ENCODE measurements around the gene PPIL1. TPM values are rescaled to one million over a fixed set of nuclear protein-coding genes. Genes with fewer than 3 reads are reported as not detected.

The PPIL1 gene
- total RNA-seq, 4 donors from 2014 or later = 2.2 to 9.3 (median 7.3) TPM

GRCh38 chr6:36825994-36826393 is 48.6 kb downstream of the PPIL1 start:
- TF ChIP-seq POLR2A (IDR thresholded peaks at IDR 0.05) (no peak), CTCF (IDR thresholded peaks at IDR 0.05) (no peak)
- DNase-seq (ENCODE audit: low spot score in 2 of 2) = no peak
- WGBS, 2 donors = 88 to 92% methylated on average over 8 of the region's 8 CpGs

GRCh38 chr6:36825452-36825851 is 49.2 kb downstream of the PPIL1 start:
- intact Hi-C loops (cut with DNase I; ENCODE audit: low total_unique reads) = no loop called here
- no peak for TF ChIP-seq POLR2A (IDR thresholded peaks at IDR 0.05)
- TF ChIP-seq CTCF (IDR thresholded peaks at IDR 0.05) = no peak
- 94 to 97% methylated on average over 6 of the region's 6 CpGs for WGBS, 2 donors
- no peak overlapping the region for H3K4me3 ChIP-seq (ENCODE audit: low read depth, poor library complexity, severe bottlenecking)
- DNase-seq (ENCODE audit: low spot score in 2 of 2) = no peak

More at GRCh38 chr6:36825994-36826393, 48.6 kb downstream of the PPIL1 start:
- intact Hi-C loops (cut with DNase I; ENCODE audit: low total_unique reads) = no loop called here
- H3K4me3 ChIP-seq (ENCODE audit: low read depth, poor library complexity, severe bottlenecking) = no peak overlapping the region

- WGBS, 2 donors = 64 to 76% methylated on average over 7 of the region's 7 CpGs
- TF ChIP-seq POLR2A (IDR thresholded peaks at IDR 0.05) = no peak
- TF ChIP-seq CTCF (IDR thresholded peaks at IDR 0.05) = no peak
Measured at GRCh38 chr6:36824253-36824652, 50.4 kb downstream of the PPIL1 start.

GRCh38 chr6:36823421-36824096 is 51.0 kb downstream of the PPIL1 start:
- DNase-seq (ENCODE audit: low spot score in 2 of 2) = no peak
- TF ChIP-seq CTCF (IDR thresholded peaks at IDR 0.05) (no peak), POLR2A (IDR thresholded peaks at IDR 0.05) (no peak)
- WGBS, 2 donors = 85 to 86% methylated on average over 12 of the region's 12 CpGs
- no peak overlapping the region for H3K4me3 ChIP-seq (ENCODE audit: low read depth, poor library complexity, severe bottlenecking)
- intact Hi-C loops (cut with DNase I; ENCODE audit: low total_unique reads) = no loop called here

More at GRCh38 chr6:36824253-36824652, 50.4 kb downstream of the PPIL1 start:
- no peak for DNase-seq (ENCODE audit: low spot score in 2 of 2)
- intact Hi-C loops (cut with DNase I; ENCODE audit: low total_unique reads) = no loop called here
- no peak overlapping the region for H3K4me3 ChIP-seq (ENCODE audit: low read depth, poor library complexity, severe bottlenecking)

- H3K4me3 ChIP-seq (ENCODE audit: low read depth, poor library complexity, severe bottlenecking) = no peak overlapping the region
- DNase-seq (ENCODE audit: low spot score in 2 of 2) = no peak
- TF ChIP-seq CTCF (IDR thresholded peaks at IDR 0.05) (no peak), POLR2A (IDR thresholded peaks at IDR 0.05) (no peak)
- 83 to 85% methylated on average over 19 of the region's 19 CpGs for WGBS, 2 donors
- intact Hi-C loops (cut with DNase I; ENCODE audit: low total_unique reads) = no loop called here
Measured at GRCh38 chr6:36822506-36823269, 51.9 kb downstream of the PPIL1 start.

Measured in lower leg skin (tissue), 4 donors.